Astrocyte (in vitro differentiated cells and primary cell): ENCODE data around the gene ARHGAP6. TPM values are rescaled to one million over a fixed set of nuclear protein-coding genes. Genes with fewer than 3 reads are reported as not detected.

Experiments used
- DNase-seq: peaks from one replicate; pipeline ENCODE4 v3.0.0-alpha.2; 2010; ENCODE audit warnings: low read depth
- FAIRE-seq: peaks from 2 replicates; lab custom pipeline; 2011; peaks lifted over from hg19 to GRCh38; lab: Jason Lieb, UNC
- H2AFZ ChIP-seq: 2 replicates; pipeline ENCODE4 v1.6.0; 2012; ENCODE audit warnings: low read depth, low read length, inconsistent platforms
- H3K27ac ChIP-seq: 2 replicates; pipeline ENCODE4 v1.5.1; 2011; ENCODE audit warnings: low read depth, low read length, inconsistent platforms
- H3K27me3 ChIP-seq: 2 replicates; pipeline ENCODE4 v1.6.0; 2011; ENCODE audit warnings: low read length, inconsistent platforms; ENCODE audit not compliant: insufficient read depth
- H3K36me3 ChIP-seq: 2 replicates; pipeline ENCODE4 v1.5.1; 2011; ENCODE audit warnings: low read length, inconsistent platforms; ENCODE audit not compliant: insufficient read depth
- H3K4me1 ChIP-seq: 2 replicates; pipeline ENCODE4 v1.5.1; 2011; ENCODE audit warnings: low read length, inconsistent platforms; ENCODE audit not compliant: insufficient read depth
- H3K4me2 ChIP-seq: 2 replicates; pipeline ENCODE4 v1.6.0; 2012; ENCODE audit warnings: low read length, inconsistent platforms
- H3K4me3 ChIP-seq: 2 replicates; pipeline ENCODE4 v1.5.1; 2011; ENCODE audit warnings: low read depth, mild to moderate bottlenecking, low read length, inconsistent platforms; ENCODE audit not compliant: insufficient read depth
- H3K79me2 ChIP-seq: 2 replicates; pipeline ENCODE4 v1.6.0; 2012; ENCODE audit warnings: mild to moderate bottlenecking, low read length, inconsistent platforms; ENCODE audit not compliant: insufficient read depth
- H3K9ac ChIP-seq: 2 replicates; pipeline ENCODE4 v1.6.0; 2012; ENCODE audit warnings: mild to moderate bottlenecking, low read length, inconsistent platforms
- H3K9me3 ChIP-seq: 2 replicates; pipeline ENCODE4 v1.5.1; 2012; ENCODE audit warnings: low read depth, mild to moderate bottlenecking, low read length, inconsistent platforms; ENCODE audit not compliant: insufficient read depth
- H4K20me1 ChIP-seq: 2 replicates; pipeline ENCODE4 v1.6.0; 2012; ENCODE audit warnings: low read length, inconsistent platforms; ENCODE audit not compliant: insufficient read depth
- H3K27ac Mint-ChIP-seq: one replicate; pipeline ENCODE4 v1.8.0; 2021; ENCODE audit warnings: mild to moderate bottlenecking, mixed read lengths; ENCODE audit not compliant: unreplicated experiment
- H3K27me3 Mint-ChIP-seq: one replicate; pipeline ENCODE4 v1.8.0; 2021; ENCODE audit warnings: low read depth, mixed read lengths; ENCODE audit not compliant: unreplicated experiment
- H3K36me3 Mint-ChIP-seq: one replicate; pipeline ENCODE4 v1.8.0; 2021; ENCODE audit warnings: low read depth, mixed read lengths; ENCODE audit not compliant: unreplicated experiment
- H3K4me1 Mint-ChIP-seq: one replicate; pipeline ENCODE4 v1.8.0; 2021; ENCODE audit warnings: low read depth, mixed read lengths; ENCODE audit not compliant: unreplicated experiment
- H3K4me3 Mint-ChIP-seq: one replicate; pipeline ENCODE4 v1.8.0; 2021; ENCODE audit warnings: mild to moderate bottlenecking, moderate library complexity, mixed read lengths; ENCODE audit not compliant: unreplicated experiment
- H3K9me3 Mint-ChIP-seq: one replicate; pipeline ENCODE4 v1.8.0; 2021; ENCODE audit warnings: mild to moderate bottlenecking, mixed read lengths; ENCODE audit not compliant: unreplicated experiment
- CTCF ChIP-seq: IDR thresholded peaks from 2 replicates; pipeline ENCODE4 v1.5.1; 2011; ENCODE audit warnings: low read depth, mild to moderate bottlenecking, inconsistent platforms, low read length, moderate library complexity; ENCODE audit not compliant: insufficient read depth
- EZH2 ChIP-seq: IDR thresholded peaks from 2 replicates; pipeline ENCODE4 v1.6.1; 2012; ENCODE audit warnings: mild to moderate bottlenecking, low read length, inconsistent platforms; ENCODE audit not compliant: insufficient read depth
- total RNA-seq: library from RNA; stranded (reverse); gene quantifications from 2 replicates; pipeline ENCODE4 v1.2.1, GENCODE V29; 2021

The ARHGAP6 gene
- total RNA-seq, 1 donor from 2014 or later, result 0.30 TPM

- Mint-ChIP-seq H3K27me3 (peaks cover 2% of the 10 kb centered on the region), H3K27ac (peak overlapping the region; percentile 62), H3K4me1 (peaks cover 4% of the 10 kb centered on the region), H3K9me3 (no peaks in the 10 kb centered on the region), H3K36me3 (no peaks in the 10 kb centered on the region), H3K4me3 (no peak overlapping the region)
- Histone ChIP-seq H3K79me2 (no peaks in the 10 kb centered on the region), H3K36me3 (no peaks in the 10 kb centered on the region), H4K20me1 (no peaks in the 10 kb centered on the region), H3K9me3 (no peaks in the 10 kb centered on the region), H3K27ac (peak overlapping the region; percentile 86), H3K27me3 (no peaks in the 10 kb centered on the region), H3K4me2 (peak overlapping the region; percentile 74), H3K4me3 (peak overlapping the region; percentile 20), H3K4me1 (peaks cover 4% of the 10 kb centered on the region), H2AFZ (no peak overlapping the region), H3K9ac (peak overlapping the region; percentile 74)
- TF ChIP-seq EZH2, result no peak
- no peak for TF ChIP-seq CTCF
- peak; percentile 72 for FAIRE-seq
- DNase-seq, result peak; percentile 79
Observed at GRCh38 chrX:11341274-11342201, 324.2 kb downstream of the ARHGAP6 start.

GRCh38 chrX:11337292-11338009 is 328.3 kb downstream of the ARHGAP6 start:
- Mint-ChIP-seq H3K27ac (no peak overlapping the region), H3K36me3 (no peaks in the 10 kb centered on the region), H3K4me1 (peaks cover 4% of the 10 kb centered on the region), H3K27me3 (peaks cover 2% of the 10 kb centered on the region), H3K4me3 (no peak overlapping the region), H3K9me3 (no peaks in the 10 kb centered on the region)
- H3K36me3 ChIP-seq, result no peaks in the 10 kb centered on the region
- DNase-seq (no peak), FAIRE-seq (peak; percentile 64)
- no peak overlapping the region for H3K27ac ChIP-seq
- no peak overlapping the region for H3K9ac ChIP-seq
- H3K9me3 ChIP-seq, result no peaks in the 10 kb centered on the region
- TF ChIP-seq EZH2, result no peak
- no peak for TF ChIP-seq CTCF
- no peak overlapping the region for H3K4me3 ChIP-seq
- no peaks in the 10 kb centered on the region for H3K27me3 ChIP-seq
- no peaks in the 10 kb centered on the region for H4K20me1 ChIP-seq
- H3K4me1 ChIP-seq, result peaks cover 4% of the 10 kb centered on the region
- no peaks in the 10 kb centered on the region for H3K79me2 ChIP-seq
- H2AFZ ChIP-seq, result no peak overlapping the region
- no peak overlapping the region for H3K4me2 ChIP-seq
